Type B pancreatic cell (in vitro differentiated cells): ENCODE data around the gene CAPN11. TPM values are rescaled to one million over a fixed set of nuclear protein-coding genes. Genes with fewer than 3 reads are reported as not detected.

Experiments used
- DNase-seq: peaks from one replicate; pipeline ENCODE4 v3.0.0; 2021; ENCODE audit warnings: mixed read lengths; ENCODE audit not compliant: unreplicated experiment; ENCODE audit errors: extremely low spot score
- H3K27ac Mint-ChIP-seq: 2 replicates; pipeline ENCODE4 v1.8.0; 2021; ENCODE audit warnings: mild to moderate bottlenecking, mixed read lengths
- H3K27me3 Mint-ChIP-seq: 2 replicates; pipeline ENCODE4 v1.8.0; 2021; ENCODE audit warnings: mixed read lengths
- H3K36me3 Mint-ChIP-seq: 2 replicates; pipeline ENCODE4 v1.8.0; 2021; ENCODE audit warnings: mixed read lengths
- H3K4me1 Mint-ChIP-seq: one replicate; pipeline ENCODE4 v1.8.0; 2021; ENCODE audit warnings: mixed read lengths; ENCODE audit not compliant: unreplicated experiment
- H3K4me3 Mint-ChIP-seq: 2 replicates; pipeline ENCODE4 v1.8.0; 2021; ENCODE audit warnings: mild to moderate bottlenecking, mixed read lengths
- H3K9me3 Mint-ChIP-seq: 2 replicates; pipeline ENCODE4 v1.8.0; 2021; ENCODE audit warnings: mixed read lengths
- total RNA-seq: library from RNA; stranded (reverse); gene quantifications from 2 replicates; pipeline ENCODE4 v1.2.1, GENCODE V29; 2021; ENCODE audit warnings: low replicate concordance
- TF ChIP-seq, protein P1 (sequence below): fragments of 200-600 bp; sonication (generic); conservative IDR thresholded peaks from 2 replicates; pipeline ENCODE4 v1.5.0; 2021; ENCODE audit warnings: antibody characterized with exemption, mild to moderate bottlenecking

The CAPN11 gene
- total RNA-seq, 1 donor from 2014 or later = not detected

DNA sequence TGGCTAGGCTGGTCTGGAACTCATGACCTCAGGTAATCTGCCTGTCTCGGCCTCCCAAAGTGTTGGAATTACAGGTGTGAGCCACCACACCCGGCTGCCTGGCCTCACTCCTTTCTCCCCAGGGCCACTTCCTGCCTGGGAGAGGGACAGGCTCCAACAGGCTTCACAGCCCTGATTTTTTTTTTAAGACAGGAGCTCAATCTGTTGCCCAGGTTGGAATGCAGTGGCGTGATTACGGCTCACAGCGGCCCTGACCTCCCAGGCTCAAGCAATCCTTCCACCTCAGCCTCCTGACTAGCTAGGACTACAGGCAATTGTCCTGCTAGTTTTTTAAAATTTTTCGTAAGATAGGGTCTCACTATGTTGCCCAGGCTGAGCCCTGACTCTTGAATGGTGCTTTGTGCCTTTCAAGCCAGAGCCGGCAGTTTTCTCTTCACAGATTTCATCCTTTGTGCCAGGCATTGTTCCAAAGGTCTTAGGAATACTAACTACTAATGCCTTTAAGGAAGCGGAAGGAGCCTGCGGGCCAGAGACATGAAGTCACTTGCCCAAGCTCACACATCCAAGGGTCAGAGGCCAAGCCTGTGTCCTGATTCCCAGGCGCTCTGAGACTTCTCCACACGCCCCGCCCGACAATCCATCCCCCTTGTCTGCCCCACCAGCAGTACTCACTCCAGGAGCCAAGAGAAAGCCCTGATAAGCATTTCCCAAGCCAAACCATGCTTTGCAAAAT lies 19.2 kb downstream of the CAPN11 start:
- H3K27ac Mint-ChIP-seq = no peak overlapping the region

DNA sequence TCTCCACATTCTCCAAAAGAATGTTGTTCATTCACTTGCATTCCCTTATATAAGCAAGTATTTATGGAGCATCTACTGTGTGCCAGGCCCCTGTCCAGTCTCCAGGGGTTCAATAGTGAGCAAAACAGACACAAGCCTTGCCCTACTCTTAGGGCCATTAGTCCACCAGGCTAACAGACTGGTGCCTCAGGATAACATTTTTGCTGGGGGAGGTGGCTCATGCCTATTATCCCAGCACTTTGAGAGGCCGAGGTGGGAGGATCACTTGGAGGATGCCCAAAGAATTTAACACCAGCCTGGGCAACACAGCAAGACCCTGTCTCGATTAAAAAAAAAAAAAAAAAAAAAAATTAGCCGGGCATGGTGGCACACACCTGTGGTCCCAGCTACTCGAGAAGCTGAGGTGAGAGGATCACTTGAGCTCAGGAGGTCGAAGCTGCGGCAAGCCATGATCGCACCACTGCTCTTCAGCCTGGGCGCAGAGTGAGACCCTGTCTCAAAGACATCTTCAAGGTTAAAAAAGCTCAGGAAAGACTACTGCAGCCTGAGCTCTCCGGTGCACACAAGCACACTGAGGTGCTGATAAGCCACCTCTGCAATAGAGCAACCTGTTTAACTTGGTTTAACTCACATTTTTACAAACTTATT lies 19.9 kb downstream of the CAPN11 start:
- Mint-ChIP-seq H3K27ac (no peak overlapping the region), H3K36me3 (no peaks in the 10 kb centered on the region), H3K9me3 (no peaks in the 10 kb centered on the region), H3K27me3 (no peaks in the 10 kb centered on the region), H3K4me3 (no peak overlapping the region), H3K4me1 (no peaks in the 10 kb centered on the region)
- TF ChIP-seq, protein P1, sequence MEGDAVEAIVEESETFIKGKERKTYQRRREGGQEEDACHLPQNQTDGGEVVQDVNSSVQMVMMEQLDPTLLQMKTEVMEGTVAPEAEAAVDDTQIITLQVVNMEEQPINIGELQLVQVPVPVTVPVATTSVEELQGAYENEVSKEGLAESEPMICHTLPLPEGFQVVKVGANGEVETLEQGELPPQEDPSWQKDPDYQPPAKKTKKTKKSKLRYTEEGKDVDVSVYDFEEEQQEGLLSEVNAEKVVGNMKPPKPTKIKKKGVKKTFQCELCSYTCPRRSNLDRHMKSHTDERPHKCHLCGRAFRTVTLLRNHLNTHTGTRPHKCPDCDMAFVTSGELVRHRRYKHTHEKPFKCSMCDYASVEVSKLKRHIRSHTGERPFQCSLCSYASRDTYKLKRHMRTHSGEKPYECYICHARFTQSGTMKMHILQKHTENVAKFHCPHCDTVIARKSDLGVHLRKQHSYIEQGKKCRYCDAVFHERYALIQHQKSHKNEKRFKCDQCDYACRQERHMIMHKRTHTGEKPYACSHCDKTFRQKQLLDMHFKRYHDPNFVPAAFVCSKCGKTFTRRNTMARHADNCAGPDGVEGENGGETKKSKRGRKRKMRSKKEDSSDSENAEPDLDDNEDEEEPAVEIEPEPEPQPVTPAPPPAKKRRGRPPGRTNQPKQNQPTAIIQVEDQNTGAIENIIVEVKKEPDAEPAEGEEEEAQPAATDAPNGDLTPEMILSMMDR = no peak
- DNase-seq = no peak

More for the DNA sequence above, 19.2 kb downstream of the CAPN11 start:
- no peak for DNase-seq
- Mint-ChIP-seq H3K4me1 (peaks cover 1% of the 10 kb centered on the region), H3K36me3 (no peaks in the 10 kb centered on the region), H3K27me3 (peaks cover under 1% of the 10 kb centered on the region), H3K9me3 (no peaks in the 10 kb centered on the region), H3K4me3 (no peak overlapping the region)
- TF ChIP-seq, protein P1 = no peak

DNA sequence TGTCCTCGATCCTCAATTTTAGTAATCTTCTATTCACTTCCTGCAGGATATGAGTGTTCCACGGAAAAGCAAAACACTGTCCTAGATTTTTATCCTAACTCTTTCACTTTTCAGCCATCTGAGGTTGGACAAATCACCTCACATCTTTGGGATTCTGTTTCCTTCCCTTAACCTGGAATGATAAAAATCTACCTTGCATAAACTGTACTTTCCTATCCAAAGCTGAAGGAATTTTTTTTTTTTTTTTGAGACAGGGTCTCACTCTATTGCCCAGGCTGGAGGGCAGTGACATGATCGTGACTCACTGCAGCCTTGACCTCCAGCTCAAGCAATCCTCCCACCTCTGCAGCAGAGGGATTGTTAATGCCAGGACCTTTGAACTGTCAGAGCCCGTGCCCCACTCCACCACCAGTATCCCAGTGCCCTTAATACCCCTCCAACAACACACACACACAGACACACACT lies 20.5 kb downstream of the CAPN11 start:
- H3K4me3 Mint-ChIP-seq = no peak overlapping the region
- TF ChIP-seq, protein P1 = no peak
- H3K4me1 Mint-ChIP-seq = no peaks in the 10 kb centered on the region
- H3K9me3 Mint-ChIP-seq = no peaks in the 10 kb centered on the region
- no peaks in the 10 kb centered on the region for H3K27me3 Mint-ChIP-seq
- DNase-seq = no peak
- H3K36me3 Mint-ChIP-seq = no peaks in the 10 kb centered on the region
- no peak overlapping the region for H3K27ac Mint-ChIP-seq

DNA sequence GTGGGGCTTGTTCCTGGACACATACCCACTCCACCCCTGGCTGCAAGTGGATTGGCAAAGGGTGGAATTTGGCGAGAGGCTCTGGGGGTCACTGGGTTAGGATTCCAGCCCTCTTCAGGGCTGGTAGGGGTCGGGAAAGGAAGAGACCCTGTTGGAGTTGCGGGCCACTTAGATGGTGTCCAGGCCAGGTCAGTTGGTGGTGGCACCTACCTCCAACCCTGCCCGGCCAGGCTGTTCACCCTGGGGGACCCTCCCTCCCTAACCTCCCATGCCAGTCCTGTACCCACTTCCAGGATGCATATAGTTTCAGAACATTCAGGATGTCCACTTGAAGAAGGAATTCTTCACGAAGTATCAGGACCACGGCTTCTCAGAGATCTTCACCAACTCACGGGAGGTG lies 21.0 kb downstream of the CAPN11 start:
- DNase-seq = no peak
- no peaks in the 10 kb centered on the region for H3K27me3 Mint-ChIP-seq
- TF ChIP-seq, protein P1 = no peak
- H3K4me3 Mint-ChIP-seq = no peak overlapping the region
- no peaks in the 10 kb centered on the region for H3K4me1 Mint-ChIP-seq
- H3K27ac Mint-ChIP-seq = no peak overlapping the region
- no peaks in the 10 kb centered on the region for H3K36me3 Mint-ChIP-seq
- no peaks in the 10 kb centered on the region for H3K9me3 Mint-ChIP-seq

DNA sequence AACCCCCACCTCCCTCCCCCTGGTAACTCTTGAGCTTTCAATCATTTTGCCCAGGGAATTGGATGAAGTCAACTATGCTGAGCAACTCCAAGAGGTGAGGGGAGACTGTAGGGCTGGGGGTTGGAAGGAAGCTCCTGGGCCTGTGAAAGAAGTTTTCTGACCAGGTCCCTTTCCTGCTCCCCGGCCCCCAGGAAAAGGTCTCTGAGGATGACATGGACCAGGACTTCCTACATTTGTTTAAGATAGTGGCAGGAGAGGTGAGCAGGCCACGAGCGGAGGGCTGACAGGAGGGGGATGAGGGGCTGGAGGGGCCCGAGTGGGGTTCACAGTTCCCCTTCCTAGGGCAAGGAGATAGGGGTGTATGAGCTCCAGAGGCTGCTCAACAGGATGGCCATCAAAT lies 21.8 kb downstream of the CAPN11 start:
- Mint-ChIP-seq H3K27ac (no peak overlapping the region), H3K9me3 (no peaks in the 10 kb centered on the region), H3K36me3 (no peaks in the 10 kb centered on the region)

More for the DNA sequence above, 21.8 kb downstream of the CAPN11 start:
- DNase-seq = no peak
- Mint-ChIP-seq H3K4me3 (no peak overlapping the region), H3K27me3 (peaks cover 4% of the 10 kb centered on the region), H3K4me1 (no peaks in the 10 kb centered on the region)
- TF ChIP-seq, protein P1 = no peak
